Left lung (tissue), 10 donors: Measurements from ENCODE around the gene KDM6B. TPM values are rescaled to one million over a fixed set of nuclear protein-coding genes. Genes with fewer than 3 reads are reported as not detected.

Experiments
- ATAC-seq: fragments of 200-7000 bp; cut with Tn5 transposase; one replicate; pipeline ENCODE4 v1.9.1; 2020; ENCODE audit warnings: moderate library complexity
- DNase-seq, 4 donors: peaks; one replicate each; pipeline ENCODE4 v3.0.0-alpha.2; 2013 to 2020
- H3K27ac ChIP-seq, 2 donors: fragments of 200-600 bp; sonication (generic) in 1 of 2; one replicate each; pipeline versions ENCODE4 v1.5.0 to v1.8.0; 2020 to 2021
- H3K27me3 ChIP-seq, 2 donors: fragments of 200-600 bp; sonication (generic) in 1 of 2; one replicate each; pipeline versions ENCODE4 v1.5.0 to v1.8.0; 2020 to 2021
- H3K36me3 ChIP-seq, 2 donors: fragments of 200-600 bp; sonication (generic) in 1 of 2; one replicate each; pipeline versions ENCODE4 v1.5.0 to v1.8.0; 2020 to 2021
- H3K4me1 ChIP-seq, 2 donors: fragments of 200-600 bp; one replicate each; pipeline ENCODE4 v1.8.0; 2021
- H3K4me3 ChIP-seq, 2 donors: fragments of 200-600 bp; sonication (generic) in 1 of 2; one replicate each; pipeline versions ENCODE4 v1.5.0 to v1.8.0; 2020 to 2021; ENCODE audit warnings: mild to moderate bottlenecking in 1 of 2
- H3K9me3 ChIP-seq, 2 donors: fragments of 200-600 bp; sonication (generic) in 1 of 2; one replicate each; pipeline versions ENCODE4 v1.5.0 to v1.8.0; 2020 to 2021
- CTCF ChIP-seq, 2 donors: fragments of 200-600 bp; sonication (generic) in 1 of 2; IDR thresholded peaks; one replicate each; pipeline versions ENCODE4 v1.5.0 to v1.8.0; 2021; ENCODE audit warnings: antibody characterized with exemption in 2 of 2
- intact Hi-C, 2 donors: fragments of 100-400 bp; cut with DNase I; formaldehyde crosslinking; loops; one replicate each; pipeline versions ENCODE4 v1.11.2 to v1.14.2; 2022
- polyA plus RNA-seq, 6 donors: library from polyadenylated mRNA; unstranded; fragments of 120-200 nt; gene quantifications; one replicate each; pipeline ENCODE4 v1.2.1, GENCODE V29; 2013; ENCODE audit not compliant: insufficient read length in 6 of 6
- total RNA-seq, 2 donors: library from RNA; stranded (reverse); fragmentation: NEBNext Ultra II Directional; extraction: Animal tissue kit (Norgen Biotek cat#: 25700); gene quantifications; one replicate each; pipeline ENCODE4 v1.2.1, GENCODE V29; 2021
- donor health status: DM: no; HTN: yes; CAD: no.
- donor health status: DM: no; HTN: no; CAD: no.

KDM6B gene
- total and polyA plus RNA-seq, 8 donors: 20.1 to 49.2 (median 26.9) TPM

DNA sequence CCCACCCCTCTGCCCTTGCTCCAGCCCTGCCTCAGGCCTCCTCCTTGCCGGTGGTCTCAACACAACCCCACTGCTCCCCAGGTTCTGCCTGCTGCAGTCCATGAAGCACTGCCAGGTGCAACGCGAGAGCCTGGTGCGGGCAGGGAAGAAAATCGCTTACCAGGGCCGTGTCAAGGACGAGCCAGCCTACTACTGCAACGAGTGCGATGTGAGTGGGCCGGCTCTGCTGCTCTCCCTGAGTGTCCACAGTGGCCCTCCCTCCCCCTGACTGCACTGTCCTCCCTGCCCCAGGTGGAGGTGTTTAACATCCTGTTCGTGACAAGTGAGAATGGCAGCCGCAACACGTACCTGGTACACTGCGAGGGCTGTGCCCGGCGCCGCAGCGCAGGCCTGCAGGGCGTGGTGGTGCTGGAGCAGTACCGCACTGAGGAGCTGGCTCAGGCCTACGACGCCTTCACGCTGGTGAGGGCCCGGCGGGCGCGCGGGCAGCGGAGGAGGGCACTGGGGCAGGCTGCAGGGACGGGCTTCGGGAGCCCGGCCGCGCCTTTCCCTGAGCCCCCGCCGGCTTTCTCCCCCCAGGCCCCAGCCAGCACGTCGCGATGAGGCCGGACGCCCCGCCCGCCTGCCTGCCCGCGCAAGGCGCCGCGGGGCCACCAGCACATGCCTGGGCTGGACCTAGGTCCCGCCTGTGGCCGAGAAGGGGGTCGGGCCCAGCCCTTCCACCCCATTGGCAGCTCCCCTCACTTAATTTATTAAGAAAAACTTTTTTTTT, 19.1 kb downstream of the KDM6B start:
- no peaks in the 10 kb centered on the region for H3K9me3 ChIP-seq
- peaks cover 17 to 64% of the 10 kb centered on the region in 2 donors for H3K4me1 ChIP-seq
- ATAC-seq: no peak
- H3K27ac ChIP-seq: no peak overlapping the region
- DNase-seq: no peak
- TF ChIP-seq CTCF (IDR thresholded peaks at IDR 0.05): no peak
- intact Hi-C loops: no loop called here
- peaks cover 0 to 77% of the 10 kb centered on the region in 2 donors for H3K36me3 ChIP-seq
- H3K4me3 ChIP-seq: no peak overlapping the region
- H3K27me3 ChIP-seq: no peaks in the 10 kb centered on the region

DNA sequence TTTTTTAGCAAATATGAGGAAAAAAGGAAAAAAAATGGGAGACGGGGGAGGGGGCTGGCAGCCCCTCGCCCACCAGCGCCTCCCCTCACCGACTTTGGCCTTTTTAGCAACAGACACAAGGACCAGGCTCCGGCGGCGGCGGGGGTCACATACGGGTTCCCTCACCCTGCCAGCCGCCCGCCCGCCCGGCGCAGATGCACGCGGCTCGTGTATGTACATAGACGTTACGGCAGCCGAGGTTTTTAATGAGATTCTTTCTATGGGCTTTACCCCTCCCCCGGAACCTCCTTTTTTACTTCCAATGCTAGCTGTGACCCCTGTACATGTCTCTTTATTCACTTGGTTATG, 19.6 kb downstream of the KDM6B start:
- no peak for ATAC-seq
- no peak for DNase-seq
- H3K4me3 ChIP-seq: no peak overlapping the region
- no peak for TF ChIP-seq CTCF (IDR thresholded peaks at IDR 0.05)
- H3K9me3 ChIP-seq: no peaks in the 10 kb centered on the region
- H3K27me3 ChIP-seq: no peaks in the 10 kb centered on the region
- H3K4me1 ChIP-seq: peaks cover 22 to 70% of the 10 kb centered on the region in 2 donors
- no peak overlapping the region for H3K27ac ChIP-seq
- peaks cover 0 to 71% of the 10 kb centered on the region in 2 donors for H3K36me3 ChIP-seq
- intact Hi-C loops: no loop called here

DNA sequence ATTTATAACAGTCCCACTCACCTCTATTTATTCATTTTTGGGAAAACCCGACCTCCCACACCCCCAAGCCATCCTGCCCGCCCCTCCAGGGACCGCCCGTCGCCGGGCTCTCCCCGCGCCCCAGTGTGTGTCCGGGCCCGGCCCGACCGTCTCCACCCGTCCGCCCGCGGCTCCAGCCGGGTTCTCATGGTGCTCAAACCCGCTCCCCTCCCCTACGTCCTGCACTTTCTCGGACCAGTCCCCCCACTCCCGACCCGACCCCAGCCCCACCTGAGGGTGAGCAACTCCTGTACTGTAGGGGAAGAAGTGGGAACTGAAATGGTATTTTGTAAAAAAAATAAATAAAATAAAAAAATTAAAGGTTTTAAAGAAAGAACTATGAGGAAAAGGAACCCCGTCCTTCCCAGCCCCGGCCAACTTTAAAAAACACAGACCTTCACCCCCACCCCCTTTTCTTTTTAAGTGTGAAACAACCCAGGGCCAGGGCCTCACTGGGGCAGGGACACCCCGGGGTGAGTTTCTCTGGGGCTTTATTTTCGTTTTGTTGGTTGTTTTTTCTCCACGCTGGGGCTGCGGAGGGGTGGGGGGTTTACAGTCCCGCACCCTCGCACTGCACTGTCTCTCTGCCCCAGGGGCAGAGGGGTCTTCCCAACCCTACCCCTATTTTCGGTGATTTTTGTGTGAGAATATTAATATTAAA, 20.2 kb downstream of the KDM6B start:
- H3K27me3 ChIP-seq: no peaks in the 10 kb centered on the region
- no peak for TF ChIP-seq CTCF (IDR thresholded peaks at IDR 0.05)
- ATAC-seq (no peak), DNase-seq (no peak)
- no peak overlapping the region for H3K4me3 ChIP-seq
- H3K9me3 ChIP-seq: no peaks in the 10 kb centered on the region
- H3K36me3 ChIP-seq: peaks cover 0 to 66% of the 10 kb centered on the region in 2 donors
- intact Hi-C loops: no loop called here
- peaks cover 27 to 74% of the 10 kb centered on the region in 2 donors for H3K4me1 ChIP-seq
- peak overlapping the region in 1 of 2 donors; percentile 99 for H3K27ac ChIP-seq

DNA sequence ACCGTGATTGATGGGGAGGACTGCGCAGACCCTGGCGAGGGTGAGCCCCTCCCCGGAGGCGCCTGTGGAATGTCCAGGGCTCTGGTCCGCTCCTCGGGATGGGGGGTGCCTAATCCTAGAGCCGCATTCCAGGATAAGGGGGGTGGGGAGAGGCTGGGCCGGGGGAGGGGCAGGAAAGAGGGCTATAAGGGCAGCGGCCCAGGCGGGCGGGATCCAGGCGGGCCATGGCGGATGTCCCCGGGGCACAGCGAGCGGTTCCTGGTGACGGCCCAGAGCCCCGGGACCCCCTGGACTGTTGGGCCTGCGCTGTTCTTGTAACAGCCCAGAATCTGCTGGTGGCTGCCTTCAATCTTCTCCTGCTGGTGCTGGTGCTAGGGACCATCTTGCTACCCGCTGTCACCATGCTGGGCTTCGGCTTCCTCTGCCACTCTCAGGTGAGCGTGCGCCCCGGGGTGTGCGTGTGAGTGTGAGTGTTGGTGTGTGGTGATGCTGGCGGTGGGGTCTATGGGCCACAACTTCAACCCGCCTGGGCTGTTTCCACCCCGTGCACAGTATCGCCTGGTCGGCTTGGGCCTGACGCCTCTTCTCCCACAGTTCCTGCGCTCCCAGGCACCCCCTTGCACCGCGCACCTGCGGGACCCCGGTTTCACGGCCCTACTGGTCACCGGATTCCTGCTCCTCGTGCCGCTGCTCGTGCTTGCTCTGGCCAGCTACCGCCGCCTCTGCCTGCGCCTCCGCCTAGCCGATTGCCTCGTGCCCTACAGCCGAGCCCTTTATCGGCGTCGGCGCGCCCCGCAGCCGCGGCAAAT, 21.0 kb downstream of the KDM6B start, which contains the start of gene TMEM88:
Gene TMEM88 (plus strand): TSS at position 216 of the 809 bp plus-strand sequence. CDS start 9 bp downstream, at position 225.
- Histone ChIP-seq H3K36me3 (peaks cover 0 to 60% of the 10 kb centered on the region in 2 donors), H3K27ac (peak within 1 kb of the TSS; percentile 92 to 99), H3K4me3 (peak within 1 kb of the TSS in 1 of 2 donors; percentile 69), H3K27me3 (no peaks in the 10 kb centered on the region), H3K9me3 (no peaks in the 10 kb centered on the region), H3K4me1 (peaks cover 27 to 69% of the 10 kb centered on the region in 2 donors)
- ATAC-seq (no peak), DNase-seq (peak in 2 of 4 donors; percentile 36 to 83)
- intact Hi-C loops: no loop called here
- no peak for TF ChIP-seq CTCF (IDR thresholded peaks at IDR 0.05)
